Measurements from ENCODE around the gene FGF14.

FGF14 gene

GRCh38 chr13:101829484-101829883 is 572.4 kb downstream of the FGF14 start:
- 0 out of 2 replicates have a peak, but pooled peaks cover 4% of the 10 kb centered on the region for H3K27me3 ChIP-seq (ENCODE audit: low read depth, low read length)
- H3K79me2 ChIP-seq (ENCODE audit: low read length), result no peaks in the 10 kb centered on the region
- no peak overlapping the region for H3K27ac ChIP-seq (ENCODE audit: low read length)
- H3K4me2 ChIP-seq (ENCODE audit: low read length), result no peak overlapping the region
- H3K9ac ChIP-seq (ENCODE audit: low read length), result no peak overlapping the region
- H2AFZ ChIP-seq (ENCODE audit: low read depth, low read length), result no peak overlapping the region
- H3K4me3 ChIP-seq (ENCODE audit: low read length), result no peak overlapping the region
- no peaks in the 10 kb centered on the region for H4K20me1 ChIP-seq (ENCODE audit: insufficient read depth, low read length)
- H3K9me3 ChIP-seq (ENCODE audit: insufficient read depth, low read length), result no peaks in the 10 kb centered on the region
- no peaks in the 10 kb centered on the region for H3K4me1 ChIP-seq (ENCODE audit: low read length)
- H3K36me3 ChIP-seq (replicated peaks; ENCODE audit: low read depth, low read length), result no peaks in the 10 kb centered on the region
- TF ChIP-seq CTCF (IDR thresholded peaks at IDR 0.05; ENCODE audit: low read depth, low read length), result no peak
- no peak for TF ChIP-seq EZH2phosphoT487 (IDR thresholded peaks at IDR 0.05; ENCODE audit: low read depth)

- TF ChIP-seq EZH2phosphoT487 (IDR thresholded peaks at IDR 0.05; ENCODE audit: low read depth) (no peak), CTCF (IDR thresholded peaks at IDR 0.05; ENCODE audit: low read depth, low read length) (no peak)
- no peak overlapping the region for H3K4me2 ChIP-seq (ENCODE audit: low read length)
- H3K27me3 ChIP-seq (ENCODE audit: low read depth, low read length), result 0 out of 2 replicates have a peak, but pooled peaks cover 4% of the 10 kb centered on the region
- H3K9me3 ChIP-seq (ENCODE audit: insufficient read depth, low read length), result no peaks in the 10 kb centered on the region
- H2AFZ ChIP-seq (ENCODE audit: low read depth, low read length), result no peak overlapping the region
- H4K20me1 ChIP-seq (ENCODE audit: insufficient read depth, low read length), result no peaks in the 10 kb centered on the region
- H3K36me3 ChIP-seq (replicated peaks; ENCODE audit: low read depth, low read length), result no peaks in the 10 kb centered on the region
- H3K79me2 ChIP-seq (ENCODE audit: low read length), result no peaks in the 10 kb centered on the region
- H3K9ac ChIP-seq (ENCODE audit: low read length), result no peak overlapping the region
- H3K27ac ChIP-seq (ENCODE audit: low read length), result no peak overlapping the region
- H3K4me3 ChIP-seq (ENCODE audit: low read length), result no peak overlapping the region
- no peaks in the 10 kb centered on the region for H3K4me1 ChIP-seq (ENCODE audit: low read length)
These were observed 573.7 kb downstream of the FGF14 start for GRCh38 chr13:101828119-101828518.

DNA sequence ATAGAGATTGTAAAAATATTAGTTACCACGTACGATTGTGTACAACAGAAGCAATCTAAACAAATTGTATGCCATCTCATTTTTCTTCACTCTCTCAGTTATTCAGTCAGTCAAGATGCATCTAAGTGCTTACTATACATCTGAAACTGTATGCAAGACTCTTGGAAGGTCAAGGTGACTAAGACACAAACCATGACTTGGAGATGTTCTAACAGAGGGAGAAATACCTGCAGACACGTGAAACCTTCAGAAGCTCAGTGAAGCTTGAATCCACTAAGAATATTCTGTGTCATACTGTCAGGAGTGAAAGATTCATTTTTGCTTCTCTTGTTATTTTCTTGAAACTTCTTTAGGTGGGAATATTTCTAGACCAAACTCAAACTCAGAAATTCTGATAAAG is 584.0 kb downstream of the FGF14 start:
- H3K4me2 ChIP-seq (ENCODE audit: low read length), result no peak overlapping the region
- no peaks in the 10 kb centered on the region for H3K27me3 ChIP-seq (ENCODE audit: low read depth, low read length)
- TF ChIP-seq CTCF (IDR thresholded peaks at IDR 0.05; ENCODE audit: low read depth, low read length), result no peak
- no peak for TF ChIP-seq EZH2phosphoT487 (IDR thresholded peaks at IDR 0.05; ENCODE audit: low read depth)
- H3K36me3 ChIP-seq (replicated peaks; ENCODE audit: low read depth, low read length), result no peaks in the 10 kb centered on the region
- no peaks in the 10 kb centered on the region for H3K9me3 ChIP-seq (ENCODE audit: insufficient read depth, low read length)
- H2AFZ ChIP-seq (ENCODE audit: low read depth, low read length), result no peak overlapping the region
- no peaks in the 10 kb centered on the region for H3K79me2 ChIP-seq (ENCODE audit: low read length)
- H3K27ac ChIP-seq (ENCODE audit: low read length), result no peak overlapping the region
- peaks cover 11% of the 10 kb centered on the region; the same call in 1 of the 2 replicates for H3K4me1 ChIP-seq (ENCODE audit: low read length)
- H3K9ac ChIP-seq (ENCODE audit: low read length), result no peak overlapping the region
- no peaks in the 10 kb centered on the region for H4K20me1 ChIP-seq (ENCODE audit: insufficient read depth, low read length)
- H3K4me3 ChIP-seq (ENCODE audit: low read length), result no peak overlapping the region

DNA sequence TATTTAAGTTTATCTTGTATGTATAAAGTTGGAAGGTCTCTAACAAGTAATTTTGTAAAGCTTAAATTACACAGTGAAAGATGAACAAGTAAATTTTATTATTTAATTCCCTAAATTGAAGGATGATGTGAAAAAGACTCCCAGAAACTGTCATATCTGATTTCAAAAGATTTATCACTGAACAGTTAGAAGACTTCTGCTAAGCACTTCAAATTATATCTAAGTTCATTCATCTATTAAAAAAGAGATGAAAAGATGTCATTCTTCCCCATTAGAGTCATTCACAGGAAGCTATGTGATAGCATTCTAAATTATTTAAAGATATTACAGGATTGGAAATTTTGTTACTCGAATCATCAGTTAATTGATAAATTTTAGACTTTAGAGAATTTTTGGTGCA is 590.0 kb downstream of the FGF14 start:
- H3K27me3 ChIP-seq (ENCODE audit: low read depth, low read length), result no peaks in the 10 kb centered on the region
- 0 out of 2 replicates have a peak, but pooled peaks cover 4% of the 10 kb centered on the region for H3K4me1 ChIP-seq (ENCODE audit: low read length)
- H3K9me3 ChIP-seq (ENCODE audit: insufficient read depth, low read length), result no peaks in the 10 kb centered on the region
- no peak overlapping the region for H3K9ac ChIP-seq (ENCODE audit: low read length)
- TF ChIP-seq EZH2phosphoT487 (IDR thresholded peaks at IDR 0.05; ENCODE audit: low read depth) (no peak), CTCF (IDR thresholded peaks at IDR 0.05; ENCODE audit: low read depth, low read length) (no peak)
- H3K4me2 ChIP-seq (ENCODE audit: low read length), result no peak overlapping the region
- no peak overlapping the region for H3K4me3 ChIP-seq (ENCODE audit: low read length)
- H4K20me1 ChIP-seq (ENCODE audit: insufficient read depth, low read length), result no peaks in the 10 kb centered on the region
- H3K27ac ChIP-seq (ENCODE audit: low read length), result no peak overlapping the region
- no peaks in the 10 kb centered on the region for H3K79me2 ChIP-seq (ENCODE audit: low read length)
- no peaks in the 10 kb centered on the region for H3K36me3 ChIP-seq (replicated peaks; ENCODE audit: low read depth, low read length)
- no peak overlapping the region for H2AFZ ChIP-seq (ENCODE audit: low read depth, low read length)
